Activated CD4-positive, alpha-beta T cell treated with anti-CD3 and anti-CD28 coated beads, Interleukin-2, amount 50 U/mL, for 48 hours (primary cell): ENCODE results near the gene ABCC5.
A peak's percentile ranks its signal among the peaks of the same experiment; 100 is the strongest.
"Not testable (repeated sequence)": the region's sequence is repeated elsewhere in the genome, so short reads cannot be mapped to it uniquely, and the experiment has no call there.

ENCODE experiments used
- DNase-seq, 2 experiments: peaks; one replicate each; pipeline ENCODE4 v3.0.0-alpha.2; 2020

ABCC5 gene

DNA sequence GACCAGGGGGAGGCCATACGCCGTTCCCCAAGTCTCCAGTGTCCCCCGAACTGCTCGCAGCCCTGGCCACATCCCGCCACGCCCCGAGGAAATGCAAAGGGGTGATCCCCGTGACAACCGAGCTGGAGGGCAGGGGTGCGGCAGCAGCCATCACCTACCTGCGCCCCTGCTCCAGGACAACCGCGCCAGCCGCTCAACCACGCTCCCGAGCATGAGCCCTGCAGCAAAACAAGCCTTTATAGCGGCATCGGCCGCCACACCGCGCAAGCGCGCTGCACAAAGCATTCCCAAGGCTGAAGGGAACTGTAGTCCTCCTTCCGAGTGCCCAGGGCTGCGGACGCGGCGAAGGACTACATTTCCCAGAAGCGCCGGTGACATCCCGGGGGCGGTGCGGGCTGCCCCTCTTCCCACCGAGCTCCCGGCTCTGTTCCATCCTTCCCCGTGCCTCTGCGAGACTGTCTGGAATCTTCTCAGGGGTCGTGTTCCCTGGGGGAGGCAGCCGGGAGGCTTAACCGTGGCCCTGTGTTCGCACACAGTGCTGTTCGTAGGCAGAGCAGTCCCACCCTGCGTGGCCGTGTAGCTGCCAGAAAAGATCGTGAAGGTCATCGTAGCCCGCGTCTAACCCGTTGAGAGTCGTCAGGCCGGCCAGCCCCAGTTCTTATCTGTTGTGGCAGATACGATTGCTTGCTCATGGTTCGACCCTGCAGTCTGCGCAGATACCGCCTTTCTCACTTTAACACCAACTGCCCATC lies at the start of gene ABCC5:
TSS of gene ABCC5 (minus strand) at position 213 of the 752 bp plus-strand sequence. CDS start 3,492 bp downstream, outside the sequence.
- peak; percentile 84 to 89 for DNase-seq

DNA sequence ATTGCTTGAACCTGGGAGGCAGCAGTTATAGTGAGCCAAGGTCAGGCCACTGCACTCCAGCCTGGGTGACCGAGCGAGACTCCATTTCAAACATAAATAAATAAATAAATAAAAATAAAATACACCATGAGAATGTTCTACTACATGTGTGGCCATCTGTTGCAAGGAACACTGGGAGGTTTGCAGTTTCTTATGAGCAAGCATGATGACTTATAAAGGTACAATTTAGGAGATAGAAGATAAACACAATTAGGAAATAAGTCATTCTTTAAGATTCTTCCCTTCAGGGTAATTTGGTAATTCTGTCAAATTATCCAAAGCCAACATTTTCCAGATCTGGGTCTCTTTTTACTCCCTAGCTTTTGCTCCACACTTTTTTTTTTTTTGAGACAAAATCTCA lies 48.5 kb upstream of the ABCC5 start:
- DNase-seq: no peak

DNA sequence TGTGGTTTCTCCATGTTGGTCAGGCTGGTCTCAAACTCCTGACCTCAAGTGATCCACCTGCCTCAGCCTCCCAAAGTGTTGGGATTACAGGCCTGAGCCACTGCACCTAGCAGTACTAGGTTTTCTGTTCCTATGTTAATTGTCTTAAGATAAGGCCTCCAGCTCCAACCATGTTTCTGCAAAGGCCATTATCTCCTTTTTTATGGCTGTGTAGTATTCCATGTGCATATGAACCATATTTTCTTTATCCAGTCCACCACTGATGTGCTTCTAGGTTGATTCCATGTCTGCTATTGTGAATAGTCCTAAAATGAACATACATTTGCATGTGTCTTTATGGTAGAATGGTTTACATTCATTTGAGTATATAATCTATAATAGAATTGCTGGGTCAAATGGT lies 45.0 kb upstream of the ABCC5 start:
- DNase-seq: no peak

DNA sequence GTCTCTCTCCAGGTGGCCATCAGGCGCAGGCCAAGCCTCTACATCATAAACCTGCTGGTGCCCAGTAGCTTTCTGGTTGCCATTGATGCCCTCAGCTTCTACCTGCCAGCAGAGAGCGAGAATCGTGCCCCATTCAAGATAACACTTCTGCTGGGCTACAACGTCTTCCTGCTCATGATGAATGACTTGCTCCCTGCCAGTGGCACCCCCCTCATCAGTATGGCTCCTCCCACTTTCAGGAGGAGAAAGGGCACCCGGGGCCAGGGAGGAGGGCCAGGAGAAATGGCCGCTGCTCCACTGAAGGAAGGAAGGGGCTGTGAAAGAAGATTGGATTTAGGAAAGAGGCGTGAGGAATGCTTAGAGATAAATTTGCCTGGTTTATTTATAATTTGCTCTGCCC lies 41.7 kb upstream of the ABCC5 start:
- no peak for DNase-seq

DNA sequence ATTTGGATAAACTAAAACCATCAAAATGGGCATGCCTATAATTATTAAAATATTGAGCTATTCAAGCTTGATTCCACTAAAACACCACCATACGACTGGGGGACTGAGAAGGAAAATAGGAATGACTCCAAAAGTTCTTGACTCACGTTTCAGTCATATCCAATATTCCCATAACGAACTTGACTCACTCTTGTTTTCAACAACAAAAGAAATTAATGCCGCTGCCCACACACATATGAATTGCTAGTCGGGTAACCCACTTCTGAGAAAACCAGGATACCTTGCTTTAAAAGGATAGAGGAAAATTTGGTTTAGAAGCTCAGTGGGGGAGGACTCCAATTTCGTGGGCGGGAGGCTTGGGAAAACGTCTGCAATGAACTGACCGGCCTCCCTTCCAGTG lies 40.3 kb upstream of the ABCC5 start:
- no peak for DNase-seq

DNA sequence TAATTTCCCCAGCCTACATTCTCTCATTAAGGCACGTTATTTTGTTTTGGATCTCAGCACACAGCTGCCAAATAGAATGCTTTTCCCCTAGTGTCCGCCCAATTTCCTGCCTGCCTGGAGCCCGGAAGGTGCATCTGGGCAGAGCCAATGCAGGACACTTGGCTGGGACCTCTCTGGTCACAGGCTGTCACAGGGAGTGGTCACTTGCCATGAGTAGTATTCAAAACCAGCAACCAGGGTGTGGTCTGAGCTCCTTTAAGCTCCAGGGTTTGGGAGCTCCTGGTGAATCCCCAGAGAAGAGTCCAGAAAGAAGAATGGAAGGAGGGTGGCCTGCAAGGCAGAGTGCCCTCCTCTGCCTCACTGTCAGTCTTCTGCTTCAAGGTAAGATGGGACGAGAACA lies 35.1 kb upstream of the ABCC5 start, which contains the start of gene HTR3C:
TSS of gene HTR3C (plus strand) at position 281 of the 400 bp plus-strand sequence. CDS start at position 315, 34 bp downstream.
- DNase-seq: no peak

DNA sequence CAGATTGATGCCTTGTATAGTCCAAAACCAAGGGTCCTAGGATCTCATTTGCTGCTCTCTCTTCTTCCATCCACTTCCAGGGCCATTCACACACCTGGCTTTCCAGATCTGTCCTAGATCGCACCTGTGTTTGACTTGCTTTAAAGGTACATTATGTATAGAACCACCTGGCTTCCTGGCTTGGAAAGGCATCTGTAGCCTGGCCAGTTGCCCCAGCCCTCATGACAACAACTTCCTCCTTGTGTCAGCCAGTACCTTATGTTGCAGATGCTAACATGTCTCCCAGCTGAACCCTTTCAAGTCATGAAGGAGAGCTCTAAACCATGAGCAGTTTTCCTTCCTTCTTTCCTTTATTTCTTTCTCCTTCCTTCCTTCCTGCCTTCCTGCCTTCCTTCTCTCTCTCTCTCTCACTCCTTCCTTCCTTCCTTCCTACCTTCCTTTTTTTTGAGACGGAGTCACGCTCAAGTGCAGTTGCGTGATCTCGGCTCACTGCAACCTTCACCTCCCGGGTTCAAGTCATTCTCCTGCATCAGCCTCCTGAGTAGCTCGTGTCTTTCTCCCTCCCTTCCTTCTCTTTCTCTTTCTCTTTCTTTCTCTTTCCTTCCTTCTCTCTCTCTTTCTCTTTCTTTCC lies 32.6 kb upstream of the ABCC5 start:
- DNase-seq: no peak

DNA sequence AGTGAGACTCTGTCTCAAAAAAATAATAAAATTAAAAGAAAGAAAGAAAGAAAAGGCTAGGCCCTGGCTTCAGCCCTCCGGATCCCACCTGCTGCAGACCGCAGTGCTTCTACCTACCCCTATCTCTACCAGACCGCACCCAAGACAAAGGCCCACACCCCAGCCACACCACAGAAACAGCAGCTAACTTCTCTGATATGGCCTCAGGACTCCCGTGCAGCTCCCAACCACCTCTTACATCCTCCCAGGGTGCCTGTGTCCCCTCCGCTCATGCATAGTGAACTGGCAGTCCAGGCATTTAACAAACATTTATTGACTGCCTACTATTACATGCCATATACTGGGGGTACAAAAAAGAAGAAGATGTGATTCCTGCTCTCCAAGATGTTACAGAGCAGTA lies 28.3 kb upstream of the ABCC5 start:
- DNase-seq: no peak

DNA sequence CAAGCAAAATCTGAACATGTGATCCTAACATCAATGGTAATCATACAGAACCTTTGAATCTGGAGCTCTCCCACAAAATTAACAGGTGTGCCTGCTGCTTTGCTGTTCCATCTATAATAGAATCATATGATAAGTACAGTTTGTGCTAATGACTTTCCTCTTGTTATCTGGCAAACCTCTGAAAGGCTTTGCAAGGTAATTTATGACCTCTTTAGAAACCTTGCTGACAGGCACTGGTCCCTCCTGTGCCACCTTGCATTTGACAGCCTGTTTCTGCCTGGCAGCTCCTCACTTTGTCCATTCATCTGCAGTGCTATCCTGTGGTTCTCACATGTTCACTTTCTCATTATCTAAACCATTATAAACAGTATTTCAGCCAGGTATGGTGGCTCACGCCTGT lies 24.9 kb upstream of the ABCC5 start:
- DNase-seq: no peak

DNA sequence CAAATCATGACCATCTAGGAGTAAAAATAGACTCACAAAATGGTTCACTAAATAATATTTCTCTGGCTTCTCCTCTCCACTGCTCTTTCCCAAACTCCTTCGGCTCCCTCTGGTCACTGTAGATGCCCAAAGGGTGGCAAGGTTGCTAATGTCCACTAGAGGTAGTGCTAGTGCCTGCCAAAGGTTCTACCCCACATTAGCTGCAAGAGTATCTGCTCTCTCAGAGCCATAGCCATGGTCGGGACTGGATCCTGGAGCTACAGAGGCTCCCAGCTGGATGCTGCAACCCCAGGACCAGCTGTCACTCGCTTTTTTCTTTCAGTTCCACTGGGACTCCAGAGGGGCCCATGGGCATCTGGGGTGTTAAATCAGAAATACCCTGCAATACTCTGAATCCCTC lies 22.3 kb upstream of the ABCC5 start:
- DNase-seq: no peak

DNA sequence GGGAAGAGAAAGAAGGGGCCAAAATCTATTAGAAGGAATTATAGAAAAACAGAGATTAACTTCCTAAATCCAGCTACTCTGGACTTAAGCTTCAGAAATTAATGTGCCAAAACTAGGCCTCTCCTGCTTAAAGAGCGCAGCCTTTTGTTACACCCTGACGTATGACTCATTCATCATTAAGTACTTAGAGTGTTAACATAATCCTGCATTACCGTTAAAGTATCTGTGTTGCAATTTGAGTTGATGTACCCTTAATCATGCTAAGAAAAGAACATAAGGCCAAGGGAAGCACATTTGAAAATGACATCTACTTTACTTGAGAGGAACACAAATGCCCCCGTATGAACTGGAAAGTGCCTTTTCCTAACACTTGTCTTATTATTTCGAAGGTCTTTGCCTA lies 21.7 kb upstream of the ABCC5 start:
- DNase-seq: no peak

DNA sequence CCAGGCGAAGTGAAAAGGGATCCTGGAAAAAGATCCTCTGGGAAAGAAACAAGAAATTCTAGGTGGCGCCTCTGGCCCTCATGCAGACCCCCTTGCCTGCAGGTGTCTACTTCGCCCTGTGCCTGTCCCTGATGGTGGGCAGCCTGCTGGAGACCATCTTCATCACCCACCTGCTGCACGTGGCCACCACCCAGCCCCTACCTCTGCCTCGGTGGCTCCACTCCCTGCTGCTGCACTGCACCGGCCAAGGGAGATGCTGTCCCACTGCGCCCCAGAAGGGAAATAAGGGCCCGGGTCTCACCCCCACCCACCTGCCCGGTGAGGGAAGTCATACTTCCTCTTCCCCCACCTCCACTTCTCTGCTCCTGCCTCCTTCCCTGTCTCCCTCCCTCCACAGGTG lies 20.6 kb upstream of the ABCC5 start:
- not testable (repeated sequence) for DNase-seq

DNA sequence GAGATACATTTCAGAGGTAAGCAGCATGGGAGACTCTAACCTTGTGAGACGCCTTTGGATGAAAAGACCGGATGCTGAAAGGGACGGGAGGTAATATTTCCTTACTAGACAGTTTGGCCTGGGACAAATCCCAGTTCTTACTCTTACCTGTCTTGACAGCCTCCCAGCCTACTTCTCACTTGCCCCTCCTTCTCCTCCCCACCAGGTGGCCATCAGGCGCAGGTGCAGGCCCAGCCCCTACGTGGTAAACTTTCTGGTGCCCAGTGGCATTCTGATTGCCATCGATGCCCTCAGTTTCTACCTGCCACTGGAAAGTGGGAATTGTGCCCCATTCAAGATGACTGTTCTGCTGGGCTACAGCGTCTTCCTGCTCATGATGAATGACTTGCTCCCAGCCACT lies 20.1 kb upstream of the ABCC5 start:
- no peak for DNase-seq

DNA sequence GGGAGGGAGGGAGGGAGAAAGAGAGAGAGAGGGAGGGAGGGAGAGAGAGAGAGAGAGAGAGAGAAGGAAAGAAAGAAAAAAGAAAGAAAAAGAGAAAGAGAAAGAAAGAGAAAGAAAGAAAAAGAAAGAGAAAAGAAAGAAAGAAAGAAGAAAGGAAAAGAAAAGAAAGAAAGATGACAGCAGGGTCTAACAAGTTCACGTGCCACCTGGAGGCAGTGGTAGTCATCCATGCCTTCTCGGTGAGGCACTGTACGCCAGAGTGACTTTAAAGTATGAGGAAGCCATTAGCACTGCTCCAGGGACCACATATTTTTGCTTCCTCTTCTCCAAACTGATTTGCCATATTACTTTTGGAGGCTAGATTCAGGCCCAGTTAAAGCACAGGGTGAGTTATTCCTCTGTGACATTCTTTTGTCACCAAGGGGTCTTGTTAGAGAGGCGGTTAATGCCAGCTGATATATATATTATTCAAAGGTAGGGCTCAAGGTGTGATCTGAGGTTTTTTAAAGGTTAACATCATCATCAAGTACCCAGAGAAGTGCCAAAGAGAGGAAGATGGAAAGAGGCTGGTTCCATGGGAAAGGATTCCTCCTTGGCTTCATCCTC lies 13.6 kb upstream of the ABCC5 start, which contains the start of gene HTR3D:
TSS of gene HTR3D (plus strand) at position 556 of the 606 bp plus-strand sequence. CDS start at position 556, 0 bp downstream.
- DNase-seq: no peak

DNA sequence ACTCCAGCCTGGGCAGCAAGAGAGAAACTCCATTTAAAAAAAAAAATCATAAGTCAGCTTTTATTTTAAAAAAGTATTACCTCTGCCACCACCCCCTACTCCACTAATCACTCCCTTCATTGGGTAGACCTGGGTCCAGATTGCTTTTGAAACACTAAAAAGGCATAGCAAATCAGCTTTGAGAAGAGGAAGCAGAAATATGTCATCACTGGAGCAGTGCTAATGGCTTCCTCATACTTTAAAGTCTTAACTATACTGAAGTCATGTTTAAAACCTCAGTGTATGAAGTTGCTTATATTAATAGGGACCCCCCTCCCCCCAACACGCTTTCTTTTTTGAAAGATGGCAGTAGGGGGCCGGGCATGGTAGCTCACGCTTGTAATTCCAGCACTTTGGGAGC lies 12.9 kb upstream of the ABCC5 start:
- DNase-seq: no peak

DNA sequence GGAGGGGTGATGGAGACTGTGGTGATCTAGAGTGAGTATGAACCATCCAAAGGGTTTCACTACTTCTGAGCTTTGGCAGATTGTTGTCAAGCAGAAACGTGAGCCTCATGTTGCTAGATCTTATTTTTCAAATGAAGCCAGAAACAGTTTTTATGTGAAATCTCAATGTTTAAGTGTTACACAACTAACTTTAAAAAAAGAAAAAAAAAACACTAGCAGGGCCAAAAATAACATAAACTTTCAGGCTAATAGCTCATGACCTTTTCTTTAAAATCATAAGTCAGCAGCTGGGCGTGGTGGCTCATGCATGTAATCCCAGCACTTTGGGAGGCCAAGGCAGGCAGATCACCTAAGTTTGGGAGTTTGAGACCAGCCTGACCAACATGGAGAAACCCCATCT lies 11.8 kb upstream of the ABCC5 start:
- no peak for DNase-seq

DNA sequence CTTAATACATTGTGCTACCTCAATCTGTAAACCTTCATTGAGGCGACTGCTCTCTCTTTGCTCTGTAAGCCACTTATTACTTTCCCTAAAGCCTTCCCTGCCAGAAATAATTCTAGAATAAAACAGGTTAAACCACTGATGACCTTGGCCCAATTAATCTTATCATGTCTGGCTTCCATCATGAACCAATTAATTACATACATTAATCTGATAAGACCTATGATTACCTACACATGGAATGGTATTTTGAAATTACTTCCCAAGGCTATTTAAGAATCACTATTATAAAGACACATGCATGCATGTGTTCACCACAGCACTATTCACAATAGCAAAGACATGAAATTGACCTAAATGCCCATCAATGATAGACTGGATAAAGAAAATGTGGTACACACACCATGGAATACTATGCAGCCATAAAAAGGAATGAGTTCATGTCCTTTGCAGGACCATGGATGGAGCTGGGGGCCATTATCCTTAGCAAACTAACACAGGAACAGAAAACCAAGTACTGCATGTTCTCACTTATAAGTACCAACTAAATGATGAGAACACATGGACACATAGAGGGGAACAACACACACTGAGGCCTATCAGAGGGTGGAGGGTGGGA lies 10.7 kb upstream of the ABCC5 start:
- not testable (repeated sequence) for DNase-seq

DNA sequence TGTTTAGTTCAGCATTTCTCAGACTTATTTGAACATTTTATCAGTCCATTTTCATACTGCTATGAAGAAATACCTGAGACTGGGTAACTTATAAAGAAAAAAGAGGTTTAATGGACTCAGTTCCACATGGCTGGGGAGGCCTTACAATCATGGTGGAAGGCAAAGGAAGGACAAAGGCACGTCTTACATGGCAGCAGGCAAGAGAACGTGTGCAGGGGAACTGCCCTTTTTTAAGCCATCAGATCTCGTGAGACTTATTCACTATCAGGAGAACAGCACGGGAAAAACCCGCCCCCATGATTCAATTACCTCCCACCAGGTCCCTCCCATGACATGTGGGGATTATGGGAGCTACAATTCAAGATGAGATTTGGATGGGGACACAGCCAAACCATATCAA lies 7.6 kb upstream of the ABCC5 start:
- DNase-seq: not testable (repeated sequence)

DNA sequence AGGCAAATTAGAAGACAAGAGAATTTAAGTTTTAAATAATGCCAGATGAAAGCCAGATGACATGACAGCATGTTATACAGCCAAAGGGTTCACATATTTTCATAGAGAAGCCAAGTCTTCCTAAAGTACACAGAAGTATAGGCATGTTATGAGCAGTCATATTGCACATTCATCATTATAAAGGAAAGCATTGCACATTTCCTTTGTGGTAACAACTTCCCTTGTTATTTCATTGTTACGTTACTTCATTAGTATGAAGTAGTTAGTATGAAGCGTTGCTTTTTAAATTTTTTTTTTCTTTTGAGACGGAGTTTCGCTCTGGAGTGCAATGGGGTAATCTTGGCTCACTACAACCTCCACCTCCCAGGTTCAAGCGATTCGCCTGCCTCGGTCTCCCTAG lies 4.6 kb upstream of the ABCC5 start:
- no peak for DNase-seq

DNA sequence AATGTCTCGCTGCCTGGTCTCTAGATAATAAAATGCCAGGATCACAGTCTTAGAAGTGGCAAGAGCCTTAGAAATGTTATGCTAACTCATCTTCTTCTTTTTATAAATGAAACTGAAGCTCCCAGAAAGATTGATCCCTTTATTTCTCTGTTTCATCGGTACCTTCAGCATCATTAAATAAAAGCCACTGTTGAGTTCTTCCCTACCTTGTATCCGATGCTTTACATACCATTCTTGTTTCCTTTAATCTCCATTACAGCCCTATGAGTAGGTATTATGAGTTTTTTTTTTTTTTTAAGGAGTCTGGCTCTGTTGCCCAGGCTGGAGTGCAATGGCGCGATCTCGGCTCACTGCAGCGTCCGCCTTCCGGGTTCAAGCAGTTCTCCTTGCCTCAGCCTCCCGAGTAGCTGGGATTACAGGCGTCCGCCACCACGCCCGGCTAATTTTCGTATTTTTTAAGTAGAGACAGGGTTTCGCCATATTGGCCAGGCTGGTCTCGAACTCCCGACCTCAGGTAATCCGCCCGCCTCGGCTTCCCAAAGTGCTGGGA lies 815 bp upstream of the ABCC5 start:
- no peak for DNase-seq

DNA sequence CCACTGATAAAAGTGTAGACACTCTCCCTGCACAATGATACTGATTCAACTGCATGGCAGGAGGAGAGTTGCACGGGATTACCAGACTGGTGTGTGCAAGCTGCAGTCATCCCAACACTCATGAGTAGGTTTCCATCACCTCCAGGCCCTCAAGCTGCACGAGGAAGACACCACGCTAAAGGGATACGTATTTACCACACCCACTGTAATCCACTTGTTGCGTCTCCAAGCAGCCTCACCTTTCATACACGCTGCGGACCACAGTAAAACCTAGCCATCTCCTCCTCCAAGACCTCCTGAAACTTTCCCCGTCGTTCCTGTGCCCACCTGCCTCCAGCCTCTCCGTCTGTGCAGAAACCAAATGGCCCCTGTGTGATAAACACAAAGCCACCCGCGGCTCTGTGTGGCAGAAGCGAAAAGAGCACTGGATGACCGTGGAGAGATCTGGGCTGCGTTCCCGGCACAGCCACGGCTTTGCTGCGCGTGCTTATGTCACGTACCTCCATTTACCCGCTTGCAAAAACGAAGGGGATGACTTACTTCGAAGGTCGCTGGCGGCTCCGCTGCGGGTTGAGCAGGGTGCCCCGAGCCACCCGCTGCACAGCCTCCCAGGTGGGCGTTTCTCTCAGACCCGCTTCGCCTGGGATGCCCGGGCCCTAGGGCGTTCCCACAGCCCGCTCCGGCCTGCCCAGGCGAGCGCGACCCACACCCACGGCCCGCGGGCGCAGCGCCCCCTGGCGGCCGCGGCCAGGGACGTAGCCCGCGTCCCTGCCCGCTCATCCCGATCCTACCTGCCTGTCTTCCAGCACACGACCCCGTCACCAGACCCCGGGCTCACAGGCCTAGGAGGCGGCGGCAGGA lies 643 bp downstream of the ABCC5 start:
- DNase-seq: peak; percentile 53 to 60

DNA sequence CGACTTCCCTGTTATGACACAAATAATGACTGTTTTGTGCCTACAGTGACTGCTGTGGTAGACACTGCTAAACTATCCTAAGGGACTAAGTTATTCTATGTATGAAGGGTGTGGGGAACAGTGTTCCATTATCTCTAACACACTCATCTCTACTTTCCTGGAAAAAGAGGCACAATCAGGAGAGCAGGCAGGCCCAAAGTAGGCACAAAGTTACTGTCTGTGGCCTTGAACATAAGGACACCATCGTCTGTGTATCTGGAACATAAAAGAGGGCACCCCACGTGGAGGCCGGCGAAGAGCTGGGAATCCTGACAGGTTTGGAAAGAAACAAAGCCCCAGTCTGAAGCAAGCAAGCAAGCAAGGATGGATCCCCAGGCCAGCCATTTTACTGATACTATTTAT lies 1.5 kb downstream of the ABCC5 start:
- no peak for DNase-seq
